SK-N-SH (cell line): ENCODE results near the gene IL17RC. TPM values are rescaled to one million over a fixed set of nuclear protein-coding genes. Genes with fewer than 3 reads are reported as not detected.
A peak's percentile ranks its signal among the peaks of the same experiment; 100 is the strongest.

ENCODE experiments used
- CTCF ChIA-PET: fragments of 300-600, 350-600 bp; formaldehyde crosslinking; extraction: SDS; loops from one replicate; lab custom pipeline; 2021; lab: Yijun Ruan, JAX
- POLR2A ChIA-PET: fragments of 350-600 bp; sonication (Branson Sonifier 250); formaldehyde crosslinking; extraction: SDS; loops from one replicate; lab custom pipeline; 2020; ENCODE audit warnings: antibody characterized with exemption, inconsistent platforms; lab: Yijun Ruan, JAX
- DNase-seq: peaks from one replicate; pipeline ENCODE4 v3.0.0; 2012
- H2AFZ ChIP-seq: fragments of 200-600 bp; sonication (generic); 2 replicates; pipeline ENCODE4 v1.8.1; 2016; ENCODE audit warnings: antibody characterized with exemption, mild to moderate bottlenecking, low read depth
- H3F3A ChIP-seq: fragments of 200-600 bp; sonication (generic); replicated peaks from 2 replicates; pipeline ENCODE3; 2016; ENCODE audit warnings: antibody characterized with exemption, mild to moderate bottlenecking; ENCODE audit not compliant: insufficient read depth
- H3K27ac ChIP-seq, 2 experiments: fragments of 200-500 bp in 1 of 2; fragments of 200-600 bp in 1 of 2; sonication (Bioruptor generic) in 1 of 2; sonication (generic), shearing (Covaris generic) in 1 of 2; 2 replicates each; pipeline versions ENCODE4 v1.5.1 to v1.6.1; 2014 to 2016; ENCODE audit warnings: low read depth in 2 of 2, inconsistent platforms in 1 of 2, low read length in 1 of 2, mild to moderate bottlenecking in 1 of 2, mixed read lengths in 1 of 2
- H3K27me3 ChIP-seq: fragments of 200-600 bp; sonication (generic), shearing (Covaris generic); 2 replicates; pipeline ENCODE4 v1.6.1; 2016; ENCODE audit warnings: mixed run types; ENCODE audit not compliant: insufficient read depth
- H3K36me3 ChIP-seq, 2 experiments: fragments of 200-500 bp in 1 of 2; fragments of 200-600 bp in 1 of 2; sonication (Bioruptor generic) in 1 of 2; sonication (generic) in 1 of 2; replicated peaks in 1 of 2; 2 replicates each; pipeline versions ENCODE3 to v1.5.1; 2014 to 2016; ENCODE audit warnings: low read length in 1 of 2, mild to moderate bottlenecking in 1 of 2; ENCODE audit not compliant: insufficient read depth in 2 of 2, control insufficient read depth in 1 of 2
- H3K4me1 ChIP-seq, 2 experiments: fragments of 200-500 bp in 1 of 2; fragments of 200-600 bp in 1 of 2; sonication (Bioruptor generic) in 1 of 2; sonication (generic), shearing (Covaris generic) in 1 of 2; 2 replicates each; pipeline versions ENCODE4 v1.5.1 to v1.6.1; 2014 to 2016; ENCODE audit warnings: low read depth in 1 of 2, low read length in 1 of 2, mixed run types in 1 of 2; ENCODE audit not compliant: insufficient read depth in 2 of 2, control insufficient read depth in 1 of 2
- H3K4me2 ChIP-seq: fragments of 200-600 bp; sonication (generic), shearing (Covaris generic); 2 replicates; pipeline ENCODE4 v1.6.1; 2017; ENCODE audit warnings: mixed run types
- H3K4me3 ChIP-seq, 2 experiments: fragments of 200-500 bp in 1 of 2; fragments of 200-600 bp in 1 of 2; sonication (Bioruptor generic) in 1 of 2; sonication (generic), shearing (Covaris generic) in 1 of 2; 2 replicates each; pipeline versions ENCODE4 v1.5.1 to v1.8.1; 2014 to 2016; ENCODE audit warnings: low read depth in 2 of 2, inconsistent platforms in 1 of 2, low read length in 1 of 2, mild to moderate bottlenecking in 1 of 2, mixed read lengths in 1 of 2, moderate library complexity in 1 of 2
- H3K79me2 ChIP-seq: fragments of 200-600 bp; sonication (generic); 2 replicates; pipeline ENCODE4 v1.8.1; 2017; ENCODE audit warnings: mild to moderate bottlenecking; ENCODE audit not compliant: insufficient read depth
- H3K9ac ChIP-seq: fragments of 200-600 bp; sonication (generic); 2 replicates; pipeline ENCODE4 v1.6.1; 2017; ENCODE audit warnings: mixed run types
- H3K9me2 ChIP-seq: fragments of 200-600 bp; sonication (generic); 2 replicates; pipeline ENCODE4 v1.6.1; 2017; ENCODE audit warnings: mixed run types
- H3K9me3 ChIP-seq: fragments of 200-600 bp; sonication (generic); 2 replicates; pipeline ENCODE4 v1.6.1; 2017; ENCODE audit warnings: mixed run types, mild to moderate bottlenecking, moderate library complexity
- H4K20me1 ChIP-seq: fragments of 200-600 bp; sonication (generic); 2 replicates; pipeline ENCODE4 v1.6.1; 2017; ENCODE audit warnings: mild to moderate bottlenecking, mixed run types; ENCODE audit not compliant: insufficient read depth
- CHD2 ChIP-seq: fragments of 150-350 bp; IDR thresholded peaks from 2 replicates; pipeline ENCODE4 v1.6.1; 2018; ENCODE audit warnings: low read length; ENCODE audit not compliant: partially characterized antibody
- CTCF ChIP-seq: fragments of 200-600 bp; sonication (generic); IDR thresholded peaks from 2 replicates; pipeline ENCODE4 v1.6.1; 2017; ENCODE audit warnings: antibody characterized with exemption, mild to moderate bottlenecking, moderate library complexity
- ELF1 ChIP-seq: IDR thresholded peaks from 2 replicates; pipeline ENCODE4 v1.4.0; 2012
- EP300 ChIP-seq, 2 experiments: IDR thresholded peaks; 2 replicates each; pipeline versions ENCODE4 v1.4.0 to v1.6.1; 2012; ENCODE audit warnings: borderline replicate concordance in 1 of 2, low read depth in 1 of 2, low read length in 1 of 2
- FOSL2 ChIP-seq: IDR thresholded peaks from 2 replicates; pipeline ENCODE4 v1.4.0; 2012; ENCODE audit warnings: low read depth, mild to moderate bottlenecking, moderate library complexity, borderline replicate concordance
- FOXJ3 ChIP-seq: sonication (generic); formaldehyde crosslinking; IDR thresholded peaks from 2 replicates; pipeline ENCODE4 v1.5.1; 2020; ENCODE audit warnings: mild to moderate bottlenecking, missing genetic modification reagents
- GATA2 ChIP-seq: sonication (generic); formaldehyde crosslinking; IDR thresholded peaks from 2 replicates; pipeline ENCODE4 v1.5.0; 2020; ENCODE audit warnings: mild to moderate bottlenecking, missing genetic modification reagents
- IRF3 ChIP-seq: fragments of 150-350 bp; IDR thresholded peaks from 2 replicates; pipeline ENCODE4 v1.6.1; 2016; ENCODE audit warnings: mild to moderate bottlenecking, low read depth, low read length
- MAX ChIP-seq: IDR thresholded peaks from 2 replicates; pipeline ENCODE4 v1.4.0; 2012; ENCODE audit warnings: low read depth
- NFIC ChIP-seq: IDR thresholded peaks from 2 replicates; pipeline ENCODE4 v1.4.0; 2012; ENCODE audit warnings: borderline replicate concordance
- NRF1 ChIP-seq: IDR thresholded peaks from 2 replicates; pipeline ENCODE4 v1.6.1; 2012; ENCODE audit warnings: low read depth, mild to moderate bottlenecking, low read length
- PBX3 ChIP-seq: IDR thresholded peaks from 2 replicates; pipeline ENCODE4; 2012
- RCOR1 ChIP-seq: fragments of 150-350 bp; IDR thresholded peaks from 2 replicates; pipeline ENCODE4 v1.6.1; 2017; ENCODE audit warnings: antibody characterized with exemption, low read length
- RXRA ChIP-seq: IDR thresholded peaks from 2 replicates; pipeline ENCODE4 v1.4.0; 2012; ENCODE audit warnings: low read depth, mild to moderate bottlenecking, borderline replicate concordance
- SIN3A ChIP-seq: IDR thresholded peaks from 2 replicates; pipeline ENCODE4 v1.6.1; 2012; ENCODE audit warnings: low read depth, mild to moderate bottlenecking, low read length, moderate library complexity, borderline replicate concordance
- TCF12 ChIP-seq: IDR thresholded peaks from 2 replicates; pipeline ENCODE4 v1.4.0; 2012
- USF2 ChIP-seq: fragments of 150-350 bp; IDR thresholded peaks from 2 replicates; pipeline ENCODE4 v1.6.1; 2017; ENCODE audit warnings: antibody characterized with exemption, low read length, low read depth, borderline replicate concordance
- ZBTB33 ChIP-seq: IDR thresholded peaks from 2 replicates; pipeline ENCODE4 v1.4.0; 2012; ENCODE audit warnings: low read depth, borderline replicate concordance
- WGBS: methylation state at CpG from one replicate; pipeline ENCODE4 v1.1.6; 2017; ENCODE audit warnings: low lambda C conversion rate; 5-methylcytosine and 5-hydroxymethylcytosine counted together
- polyA plus RNA-seq, 3 experiments: library from polyadenylated mRNA; depleted of rRNA; stranded (reverse); fragments of >200 nt; gene quantifications; 2 replicates each; pipeline ENCODE4 v1.2.3, GENCODE V29; 2012

The IL17RC gene
- polyA plus RNA-seq, 1 of the 3 experiments (the other 2 are of a cell fraction): 17.3 TPM

- peaks cover 13% of the 10 kb centered on the region in 2 experiments; a peak in 3 of 4 replicates for H3K4me1 ChIP-seq
- no peaks in the 10 kb centered on the region for H3K79me2 ChIP-seq
- no peak for DNase-seq
- no peak overlapping the region for H3K4me2 ChIP-seq
- no peaks in the 10 kb centered on the region for H4K20me1 ChIP-seq
- 52% methylated on average over 12 of the region's 12 CpGs for WGBS
- no peak for TF ChIP-seq FOSL2
- TF ChIP-seq NFIC: peak; percentile 69; the same call in 1 of the 2 replicates
- TF ChIP-seq FOXJ3 (CRISPR knock-in tag): no peak
- TF ChIP-seq GATA2 (CRISPR knock-in tag): no peak; the same call in 1 of the 2 replicates
- TF ChIP-seq CHD2: no peak
- TF ChIP-seq TCF12: 0 out of 2 replicates have a peak, but pooled peaks have one; percentile 39
- TF ChIP-seq EP300 (IDR thresholded peaks at IDR 0.05; ENCODE audit: borderline replicate concordance in 1 of 2, low read depth in 1 of 2, low read length in 1 of 2): peak in 1 of 2 experiments; percentile 19; a peak in 1 of 4 replicates
- no peak for TF ChIP-seq USF2
- TF ChIP-seq RCOR1: no peak
- no peak for TF ChIP-seq PBX3
- TF ChIP-seq RXRA: no peak
- no peak overlapping the region for H2AFZ ChIP-seq
- peaks cover 5% of the 10 kb centered on the region for H3F3A ChIP-seq
- POLR2A ChIA-PET: interaction anchor here (1.2 to 2.1 kb wide), 2 partner anchors 9 to 22 kb away, joined by 3 to 5 read pairs; partner anchors contain the start of gene CRELD1
- H3K36me3 ChIP-seq: no peaks in the 10 kb centered on the region
- H3K4me3 ChIP-seq: no peak overlapping the region
- no peak overlapping the region for H3K9ac ChIP-seq
- CTCF ChIA-PET: interaction anchor here (0.9 to 2.0 kb wide), 6 partner anchors 8 to 106 kb away, joined by 3 to 5 read pairs (median 4); partner anchors contain the start of gene CRELD1
- no peaks in the 10 kb centered on the region for H3K9me2 ChIP-seq
- H3K27me3 ChIP-seq: no peaks in the 10 kb centered on the region
- no peak overlapping the region for H3K27ac ChIP-seq
- no peaks in the 10 kb centered on the region for H3K9me3 ChIP-seq
Observed at GRCh38 chr3:9955067-9955502, 38.2 kb downstream of the IL17RC start.

GRCh38 chr3:9955611-9956352 lies 38.9 kb downstream of the IL17RC start:
- WGBS: 78% methylated on average over 5 of the region's 5 CpGs
- Histone ChIP-seq H3F3A (peaks cover 5% of the 10 kb centered on the region), H3K79me2 (no peaks in the 10 kb centered on the region), H3K9me3 (no peaks in the 10 kb centered on the region), H4K20me1 (no peaks in the 10 kb centered on the region), H2AFZ (no peak overlapping the region), H3K9ac (no peak overlapping the region), H3K27ac (no peak overlapping the region), H3K36me3 (no peaks in the 10 kb centered on the region), H3K4me3 (no peak overlapping the region), H3K4me2 (no peak overlapping the region), H3K9me2 (no peaks in the 10 kb centered on the region), H3K4me1 (peaks cover 13% of the 10 kb centered on the region in 2 experiments; a peak in 3 of 4 replicates), H3K27me3 (no peaks in the 10 kb centered on the region)
- ChIA-PET POLR2A (interaction anchor here (1.2 to 2.1 kb wide), 2 partner anchors 8 to 23 kb away, joined by 3 to 5 read pairs; partner anchors contain the start of gene CRELD1), CTCF (interaction anchor here (0.9 to 2.0 kb wide), 5 partner anchors 9 to 106 kb away, joined by 3 to 5 read pairs (median 4); partner anchors contain the start of gene CRELD1)
- no peak for DNase-seq
- TF ChIP-seq IRF3 (no peak), ZBTB33 (no peak), CTCF (no peak), FOSL2 (no peak), RXRA (no peak), ELF1 (no peak), NRF1 (no peak), RCOR1 (no peak), FOXJ3 (CRISPR knock-in tag) (no peak), SIN3A (no peak), MAX (no peak), TCF12 (no peak)
